Measurements from ENCODE around the gene VSNL1. TPM values are rescaled to one million over a fixed set of nuclear protein-coding genes. Genes with fewer than 3 reads are reported as not detected.

Gene VSNL1
- total RNA-seq, 1 experiment from 2014 or later: 0.43 TPM

GRCh38 chr2:17610521-17610920, 70.0 kb downstream of the VSNL1 start:
- Mint-ChIP-seq H3K27ac (ENCODE audit: unreplicated experiment) (no peak overlapping the region), H3K4me3 (ENCODE audit: unreplicated experiment) (no peak overlapping the region), H3K9me3 (ENCODE audit: unreplicated experiment) (no peaks in the 10 kb centered on the region), H3K36me3 (ENCODE audit: insufficient read depth, unreplicated experiment) (no peaks in the 10 kb centered on the region), H3K4me1 (ENCODE audit: low read depth, unreplicated experiment) (no peaks in the 10 kb centered on the region), H3K27me3 (ENCODE audit: insufficient read depth, unreplicated experiment) (no peaks in the 10 kb centered on the region)
- H3K27me3 ChIP-seq (replicated peaks; ENCODE audit: control insufficient read depth, insufficient read depth, low read length): no peaks in the 10 kb centered on the region
- H3K4me3 ChIP-seq (ENCODE audit: low read depth, low read length): no peak overlapping the region
- no peaks in the 10 kb centered on the region for H3K36me3 ChIP-seq (ENCODE audit: control insufficient read depth, insufficient read depth, low read length)
- ChIA-PET POLR2A (no interaction called here), CTCF (no interaction called here)
- TF ChIP-seq CTCF (IDR thresholded peaks at IDR 0.05; ENCODE audit: insufficient read depth in 1 of 2, low read depth in 1 of 2, low read length in 1 of 2, severe bottlenecking in 1 of 2, unreplicated experiment in 1 of 2): no peak
- intact Hi-C loops (cut with micrococcal nuclease; ENCODE audit: unreplicated experiment): no loop called here
- no peaks in the 10 kb centered on the region for H3K9me3 ChIP-seq
- no TSS peak for BruUV-seq (replicated peaks)
- no peak for DNase-seq
- no peaks in the 10 kb centered on the region for H3K4me1 ChIP-seq

GRCh38 chr2:17611036-17611435, 70.5 kb downstream of the VSNL1 start:
- H3K27me3 ChIP-seq (replicated peaks; ENCODE audit: control insufficient read depth, insufficient read depth, low read length): no peaks in the 10 kb centered on the region
- Mint-ChIP-seq H3K27ac (ENCODE audit: unreplicated experiment) (no peak overlapping the region), H3K4me1 (ENCODE audit: low read depth, unreplicated experiment) (no peaks in the 10 kb centered on the region), H3K4me3 (ENCODE audit: unreplicated experiment) (no peak overlapping the region), H3K36me3 (ENCODE audit: insufficient read depth, unreplicated experiment) (no peaks in the 10 kb centered on the region), H3K9me3 (ENCODE audit: unreplicated experiment) (no peaks in the 10 kb centered on the region), H3K27me3 (ENCODE audit: insufficient read depth, unreplicated experiment) (no peaks in the 10 kb centered on the region)
- TF ChIP-seq CTCF (IDR thresholded peaks at IDR 0.05; ENCODE audit: insufficient read depth in 1 of 2, low read depth in 1 of 2, low read length in 1 of 2, severe bottlenecking in 1 of 2, unreplicated experiment in 1 of 2): no peak
- BruUV-seq (replicated peaks): no TSS peak
- DNase-seq: no peak
- CTCF ChIA-PET: no interaction called here
- no peaks in the 10 kb centered on the region for H3K9me3 ChIP-seq
- H3K4me1 ChIP-seq: no peaks in the 10 kb centered on the region
- H3K4me3 ChIP-seq (ENCODE audit: low read depth, low read length): no peak overlapping the region
- H3K36me3 ChIP-seq (ENCODE audit: control insufficient read depth, insufficient read depth, low read length): no peaks in the 10 kb centered on the region
- POLR2A ChIA-PET: no interaction called here
- intact Hi-C loops (cut with micrococcal nuclease; ENCODE audit: unreplicated experiment): no loop called here

- H3K36me3 ChIP-seq (ENCODE audit: control insufficient read depth, insufficient read depth, low read length): no peaks in the 10 kb centered on the region
Observed at GRCh38 chr2:17614174-17614930, 73.9 kb downstream of the VSNL1 start.

More at GRCh38 chr2:17614174-17614930, 73.9 kb downstream of the VSNL1 start:
- POLR2A ChIA-PET: interaction anchor here (0.5 kb wide), 1 partner anchor 57 kb away, joined by 3 read pairs; no protein-coding TSS in a partner anchor
- Mint-ChIP-seq H3K4me1 (ENCODE audit: low read depth, unreplicated experiment) (no peaks in the 10 kb centered on the region), H3K27ac (ENCODE audit: unreplicated experiment) (no peak overlapping the region), H3K36me3 (ENCODE audit: insufficient read depth, unreplicated experiment) (no peaks in the 10 kb centered on the region), H3K27me3 (ENCODE audit: insufficient read depth, unreplicated experiment) (peaks cover 5% of the 10 kb centered on the region), H3K4me3 (ENCODE audit: unreplicated experiment) (no peak overlapping the region), H3K9me3 (ENCODE audit: unreplicated experiment) (no peaks in the 10 kb centered on the region)
- CTCF ChIA-PET: no interaction called here
- H3K9me3 ChIP-seq: no peaks in the 10 kb centered on the region
- no peaks in the 10 kb centered on the region for H3K27me3 ChIP-seq (replicated peaks; ENCODE audit: control insufficient read depth, insufficient read depth, low read length)
- no peak for DNase-seq
- TF ChIP-seq CTCF (IDR thresholded peaks at IDR 0.05; ENCODE audit: insufficient read depth in 1 of 2, low read depth in 1 of 2, low read length in 1 of 2, severe bottlenecking in 1 of 2, unreplicated experiment in 1 of 2): no peak
- no TSS peak for BruUV-seq (replicated peaks)
- no peaks in the 10 kb centered on the region for H3K4me1 ChIP-seq
- H3K4me3 ChIP-seq (ENCODE audit: low read depth, low read length): no peak overlapping the region
- intact Hi-C loops (cut with micrococcal nuclease; ENCODE audit: unreplicated experiment): no loop called here
